Posterior cingulate gyrus (tissue), 11 donors: ENCODE measurements around the gene TBC1D10B.
A peak's percentile ranks its signal among the peaks of the same experiment; 100 is the strongest.
"Not testable (repeated sequence)": the region's sequence is repeated elsewhere in the genome, so short reads cannot be mapped to it uniquely, and the experiment has no call there.

Experiments used
- DNase-seq, 10 donors: peaks; one replicate each; pipeline versions ENCODE4 v3.0.0 to v3.0.0-alpha.2; 2020 to 2021; ENCODE audit warnings: mixed read lengths in 3 of 10
- intact Hi-C: fragments of 100-400 bp; cut with DNase I; formaldehyde crosslinking; loops from one replicate; pipeline ENCODE4 v1.15.1; 2023

The TBC1D10B gene

DNA sequence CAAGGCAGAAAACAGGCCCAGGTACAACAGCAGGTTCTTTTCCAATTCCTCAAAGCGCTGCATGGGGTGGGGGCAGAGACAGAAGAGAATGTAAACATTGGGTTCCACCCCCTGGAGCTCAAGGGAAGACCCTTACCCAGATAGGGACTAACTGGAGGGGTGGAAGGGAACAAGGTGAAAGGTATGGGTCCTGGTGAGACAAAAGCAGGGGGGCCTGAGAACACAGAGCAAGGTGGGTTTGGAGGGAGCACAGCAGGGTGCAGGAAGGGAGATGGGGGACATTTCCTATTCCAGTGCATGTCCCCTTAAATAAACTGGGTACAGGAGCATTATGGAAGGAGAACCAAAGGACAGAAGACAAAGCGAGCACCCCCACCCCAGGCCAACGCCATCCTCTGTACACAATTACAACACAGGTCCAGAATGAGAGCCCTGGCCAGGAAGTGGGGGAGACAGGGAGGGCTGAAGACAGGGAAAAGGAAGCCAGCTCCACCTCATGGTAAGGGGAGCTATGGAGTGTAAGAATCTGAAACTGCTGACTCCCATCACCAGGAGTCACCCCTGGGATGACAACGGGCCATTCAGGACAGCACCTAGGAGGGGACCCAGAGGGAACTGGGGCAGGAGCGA, 13.1 kb downstream of the TBC1D10B start:
- intact Hi-C loops: no loop called here
- peak in 2 of 10 donors; percentile 22 to 33 for DNase-seq

DNA sequence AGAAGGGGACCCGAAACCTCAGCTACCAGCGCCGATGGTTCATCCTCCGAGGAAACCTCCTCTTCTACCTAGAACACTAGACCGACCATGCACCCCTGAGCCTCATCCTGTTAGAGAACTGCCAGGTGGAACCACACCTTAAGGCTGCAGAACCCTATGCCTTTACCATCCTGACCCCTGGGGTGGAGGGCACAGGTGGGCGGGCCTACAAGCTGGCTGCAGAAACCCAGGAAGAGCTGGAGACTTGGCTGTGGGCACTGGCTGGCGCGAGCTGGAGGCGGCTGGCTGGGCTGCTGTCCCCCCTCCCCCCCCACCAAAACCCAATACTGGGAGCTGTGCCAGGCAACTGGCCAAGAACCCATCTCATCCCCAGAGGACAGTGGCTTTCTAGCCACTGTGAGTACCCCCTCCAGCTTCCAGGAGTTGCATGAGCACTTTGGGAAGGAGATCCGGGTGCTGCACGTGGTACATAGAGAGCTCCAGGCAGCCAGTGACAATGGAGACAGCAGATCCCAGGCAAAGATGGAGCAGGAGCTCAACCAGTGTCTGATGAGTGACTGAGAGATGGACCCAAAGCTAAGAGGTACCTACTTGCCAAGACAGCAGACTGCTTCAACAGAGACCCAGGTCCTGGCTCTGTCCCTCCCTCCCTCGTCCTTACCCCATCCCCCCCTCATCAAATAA, 13.8 kb downstream of the TBC1D10B start:
- DNase-seq: peak in 3 of 10 donors; percentile 43 to 68 (median 55)
- intact Hi-C loops: no loop called here

DNA sequence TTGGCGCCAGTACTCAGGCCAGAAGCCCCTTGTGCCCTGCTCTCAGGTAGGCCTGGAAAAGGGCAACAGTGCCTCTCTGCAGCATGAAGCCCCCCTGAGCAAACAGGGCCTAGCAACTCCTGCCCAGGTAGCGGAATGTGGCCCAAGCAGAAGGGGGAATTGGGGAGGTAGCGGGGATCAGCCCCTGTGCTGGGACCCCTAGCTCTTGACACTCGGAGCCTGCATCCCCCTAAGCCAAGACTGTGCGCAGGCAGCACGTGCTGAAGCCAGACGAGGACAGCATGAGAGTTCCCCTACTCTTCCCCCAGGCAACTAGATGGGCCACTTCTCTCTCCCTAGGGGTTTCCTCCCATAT, 14.4 kb downstream of the TBC1D10B start:
- intact Hi-C loops: no loop called here

DNA sequence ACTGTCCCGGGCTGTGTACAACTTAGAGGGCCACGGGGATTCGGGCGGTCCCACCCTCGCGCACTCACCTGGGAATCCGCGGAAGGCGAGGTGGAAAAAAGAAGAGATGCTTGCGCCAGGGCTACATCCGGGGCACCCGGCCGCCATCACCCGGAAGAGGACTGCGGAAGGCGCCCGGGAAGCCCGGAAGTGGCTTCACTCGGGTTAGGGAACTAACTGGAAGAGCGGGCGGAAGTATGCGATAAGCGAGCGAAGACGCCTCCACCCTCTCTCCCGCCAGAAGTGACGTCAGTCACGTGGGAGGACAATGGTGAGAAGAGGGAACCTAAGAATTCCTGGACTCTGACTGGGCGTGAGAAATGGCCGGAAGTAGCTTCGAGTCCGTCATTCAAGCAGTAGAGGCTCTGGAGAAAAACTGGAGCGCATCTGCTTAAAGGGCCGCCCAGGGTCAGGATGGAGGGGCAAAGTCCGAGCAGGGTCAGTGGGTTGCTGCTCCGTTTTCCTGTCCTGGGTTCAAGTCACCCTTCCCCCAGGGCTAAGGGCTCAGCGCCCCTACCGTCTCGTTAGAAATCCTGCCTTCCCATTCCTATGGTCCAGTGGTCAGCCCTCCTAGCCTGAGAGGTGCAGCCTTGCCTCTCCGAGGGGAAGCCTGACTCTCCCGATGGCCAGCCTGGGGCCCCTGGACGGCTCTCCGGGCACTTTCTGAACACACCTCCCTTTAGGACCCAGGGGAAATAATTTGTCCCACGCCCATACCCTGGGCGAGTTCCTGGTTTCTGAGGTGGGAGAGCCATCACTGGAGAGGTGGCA, 14.9 kb downstream of the TBC1D10B start, which contains the start of gene CD2BP2:
Gene CD2BP2 (minus strand): TSS at position 165 of the 810 bp plus-strand sequence. CDS start 627 bp downstream, outside the sequence.
- DNase-seq: peak; percentile 95 to 99 (median 96)
- intact Hi-C loops: no loop called here

More for the DNA sequence above, 14.4 kb downstream of the TBC1D10B start:
- DNase-seq: peak in 1 of 10 donors; percentile 62

DNA sequence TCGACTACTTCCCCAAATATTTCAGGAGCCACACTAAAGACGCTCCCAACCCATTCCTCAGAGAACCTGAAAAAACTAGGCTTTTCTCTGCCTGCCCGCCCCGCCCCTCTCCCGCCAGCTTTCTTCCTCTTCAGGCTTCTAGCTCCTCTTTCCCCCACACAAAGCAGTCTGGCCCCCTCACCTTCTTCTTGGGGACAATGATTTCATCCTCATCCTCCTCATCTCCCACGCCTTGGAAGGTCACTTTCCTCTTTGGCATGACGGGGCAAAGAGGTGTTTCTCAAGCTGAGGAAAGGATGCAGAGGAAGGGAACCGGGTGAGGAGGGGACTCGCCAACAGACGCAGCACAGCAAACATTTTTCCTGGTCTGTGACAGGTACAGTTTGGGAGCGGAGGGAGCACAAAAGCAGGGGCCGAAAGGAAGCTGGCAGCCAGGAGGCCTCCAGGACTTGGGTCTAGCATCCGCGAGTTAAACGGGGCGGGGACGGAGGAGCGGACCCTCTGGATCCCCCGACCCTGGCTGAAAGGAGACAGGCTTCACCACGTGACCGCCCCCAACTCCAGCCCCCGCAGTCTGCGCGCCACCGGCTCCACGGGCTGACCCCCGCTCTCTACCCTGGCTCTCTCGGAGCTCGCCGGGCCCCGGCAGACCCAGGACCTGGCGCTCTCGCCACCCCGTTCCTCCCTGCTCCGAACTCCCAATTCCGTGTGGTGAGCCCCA, 15.7 kb downstream of the TBC1D10B start:
- intact Hi-C loops: no loop called here
- peak in 3 of 10 donors; percentile 29 to 66 (median 45) for DNase-seq

DNA sequence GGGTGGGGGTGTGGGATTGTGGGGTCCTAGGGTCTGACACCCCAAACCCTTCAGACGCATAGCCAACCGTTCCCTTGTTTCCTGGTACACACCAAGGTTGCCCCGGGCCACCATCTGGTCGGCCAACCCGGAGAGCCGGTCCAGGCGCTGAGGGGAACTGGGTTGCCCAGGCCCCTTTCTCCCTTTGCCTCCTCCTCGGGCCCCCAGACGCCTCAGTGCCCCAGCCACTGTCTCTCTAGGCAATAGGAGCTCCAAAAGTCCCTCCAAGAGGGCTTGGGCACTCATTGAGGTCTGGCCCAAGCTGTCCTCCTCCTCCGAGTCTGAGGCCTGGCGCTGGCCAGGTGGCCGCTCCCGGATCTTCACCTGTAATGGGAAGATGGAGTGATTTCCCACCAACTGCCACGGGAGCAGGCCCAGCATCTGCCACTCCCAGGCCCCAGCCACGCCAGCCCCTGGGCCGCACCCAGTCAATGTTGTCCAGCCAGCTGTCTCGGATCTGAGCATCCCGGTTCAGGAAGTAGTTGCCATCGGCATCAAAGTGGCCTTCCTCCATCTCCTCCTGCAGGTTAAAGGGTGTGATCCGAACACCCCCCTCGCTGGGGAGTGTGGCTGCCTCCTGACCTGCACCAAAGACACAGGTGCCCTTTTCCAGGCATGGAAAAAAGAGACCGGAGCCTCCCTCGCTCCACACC, 16.7 kb downstream of the TBC1D10B start:
- intact Hi-C loops: no loop called here

DNA sequence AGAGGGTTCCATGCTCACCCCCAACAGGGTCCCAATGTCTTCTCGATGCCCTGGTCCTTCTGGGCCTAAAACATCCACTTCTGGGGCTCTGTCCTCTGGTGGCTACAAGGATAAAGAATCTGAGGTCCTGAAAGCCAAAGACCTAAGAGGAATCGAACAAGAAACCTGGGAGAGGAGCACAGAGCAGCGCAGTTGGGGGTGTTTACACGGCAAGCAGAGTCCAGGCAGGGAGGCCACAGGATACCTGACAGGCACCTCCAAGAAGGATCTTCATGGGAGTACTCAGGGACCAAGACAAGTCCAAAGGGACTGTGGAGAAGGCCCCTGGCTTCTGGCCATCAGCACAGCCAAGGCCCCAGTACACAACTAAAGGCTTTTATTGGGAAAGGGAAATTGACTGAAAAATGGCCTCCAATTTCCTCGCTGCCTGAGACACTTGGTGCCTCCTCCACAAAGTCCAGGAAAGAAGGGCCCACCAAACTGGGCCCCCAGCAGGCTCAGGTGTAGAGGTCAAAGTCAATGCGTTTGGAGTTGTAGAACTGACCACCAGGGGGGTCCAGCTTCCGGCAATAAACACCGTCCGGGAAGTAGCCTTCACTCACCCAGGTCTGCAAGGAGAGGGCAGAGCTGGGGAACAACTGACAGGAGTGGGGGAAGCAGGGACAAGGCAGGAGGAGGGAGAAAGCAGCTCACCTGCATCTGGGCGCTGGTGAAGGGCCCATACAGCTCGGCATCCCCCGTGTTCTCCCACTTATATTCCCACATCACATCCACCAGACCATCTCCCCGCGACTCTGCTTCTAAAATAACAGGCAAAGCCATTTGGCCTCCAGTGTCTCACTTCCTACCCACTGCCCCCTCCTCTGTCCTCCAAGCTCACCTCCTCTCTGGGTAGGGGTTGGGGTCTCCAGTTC, 17.5 kb downstream of the TBC1D10B start:
- intact Hi-C loops: no loop called here
- DNase-seq: peak in 3 of 10 donors; percentile 16 to 72 (median 33)

More for the DNA sequence above, 16.7 kb downstream of the TBC1D10B start:
- DNase-seq: peak in 3 of 10 donors; percentile 65 to 73 (median 67)

DNA sequence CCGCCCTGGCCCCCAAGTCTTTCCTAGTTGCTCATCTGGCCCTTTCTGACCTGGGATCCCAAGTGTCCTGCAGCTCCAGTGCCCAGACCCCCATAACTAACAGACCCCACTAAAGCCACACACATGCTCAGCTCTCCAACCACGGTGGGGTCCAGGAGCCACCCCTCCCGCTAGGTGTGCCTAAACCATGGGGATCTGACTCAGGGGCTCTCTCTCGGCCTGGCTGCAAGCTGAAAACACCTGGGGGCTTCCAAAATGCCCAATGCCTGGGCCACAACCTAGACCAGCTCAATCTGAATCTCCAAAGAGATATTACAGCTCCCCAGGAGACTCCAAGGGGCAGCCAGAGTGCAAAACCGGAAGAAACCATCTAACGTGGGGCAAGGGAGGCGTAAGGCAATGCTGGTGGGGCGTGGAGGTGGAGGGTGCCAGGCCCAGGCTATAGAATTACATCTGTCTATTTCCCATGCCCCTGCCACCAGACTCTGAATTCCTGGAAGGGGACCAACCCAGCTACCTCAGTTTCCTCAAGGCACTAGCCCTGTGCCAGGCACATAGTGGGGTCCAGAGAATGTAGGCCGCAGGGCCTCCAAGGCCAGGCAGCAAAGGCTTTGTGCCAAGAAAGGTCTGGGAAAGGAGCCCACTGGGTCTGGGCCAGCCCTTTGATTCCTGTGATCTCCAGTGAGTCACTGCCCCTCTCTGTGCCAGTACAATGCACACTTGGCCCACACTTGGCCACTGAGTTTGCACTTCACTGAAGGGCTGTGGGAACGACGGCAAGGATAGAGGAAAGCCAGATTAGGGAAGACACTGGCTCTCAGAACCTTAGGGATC, 18.5 kb downstream of the TBC1D10B start:
- intact Hi-C loops: no loop called here
- peak; percentile 67 to 95 (median 76) for DNase-seq

DNA sequence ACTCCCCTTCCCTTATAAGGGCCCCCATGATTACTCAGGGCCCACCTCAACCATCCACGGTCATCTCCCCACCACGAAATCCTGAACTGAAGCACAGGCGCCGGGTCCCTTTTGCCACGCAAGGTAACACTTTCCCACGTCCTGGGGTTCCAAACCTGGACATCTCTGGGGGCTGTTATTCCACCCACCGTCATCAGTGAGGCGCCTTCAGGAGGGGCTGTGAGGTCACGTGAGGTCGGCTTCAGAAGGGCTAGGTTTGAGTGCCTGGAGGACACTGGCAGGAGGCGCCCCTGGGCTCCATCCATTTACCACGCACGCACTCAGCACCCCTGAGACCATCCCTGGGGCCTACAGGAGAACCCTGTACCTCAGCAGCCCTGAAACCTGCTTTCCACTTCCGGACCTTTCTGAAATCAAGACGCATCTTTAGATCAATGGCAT, 19.3 kb downstream of the TBC1D10B start:
- peak in 3 of 10 donors; percentile 42 to 50 (median 48) for DNase-seq
- intact Hi-C loops: no loop called here

DNA sequence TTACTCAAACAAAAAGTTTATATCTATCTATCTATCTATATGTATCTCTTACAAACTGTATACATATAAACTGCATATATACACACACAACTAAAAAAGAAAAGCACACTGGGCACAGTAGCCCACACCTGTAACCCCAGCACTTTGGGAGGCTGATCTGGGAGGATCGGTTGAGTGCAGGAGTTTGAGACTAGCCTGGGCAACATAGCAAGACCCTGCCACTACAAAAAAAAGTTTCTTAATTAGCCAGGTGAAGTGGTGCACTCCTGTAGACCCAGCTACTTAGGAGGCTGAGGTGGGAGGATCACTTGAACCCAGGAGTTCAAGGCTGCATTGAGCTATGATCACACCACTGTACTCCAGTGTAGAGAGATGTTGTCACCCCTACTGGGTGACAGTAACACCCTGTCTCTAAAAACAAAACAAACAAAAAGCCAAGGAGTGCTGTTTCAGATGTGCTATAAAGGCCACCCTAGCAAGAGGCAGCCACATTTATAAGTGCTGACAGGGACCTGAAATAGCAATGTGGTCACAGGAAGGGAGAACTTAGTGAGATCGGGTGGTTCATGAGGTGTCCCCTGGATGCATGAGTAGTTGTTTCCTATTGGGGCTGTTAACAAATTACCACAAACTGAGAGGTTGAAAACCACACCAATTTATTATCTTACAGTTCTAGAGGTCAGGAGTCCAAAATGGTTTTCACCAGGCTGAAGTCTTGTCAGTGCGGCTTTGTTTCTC, 20.0 kb downstream of the TBC1D10B start:
- peak in 2 of 10 donors; percentile 6 to 7 for DNase-seq
- intact Hi-C loops: no loop called here

DNA sequence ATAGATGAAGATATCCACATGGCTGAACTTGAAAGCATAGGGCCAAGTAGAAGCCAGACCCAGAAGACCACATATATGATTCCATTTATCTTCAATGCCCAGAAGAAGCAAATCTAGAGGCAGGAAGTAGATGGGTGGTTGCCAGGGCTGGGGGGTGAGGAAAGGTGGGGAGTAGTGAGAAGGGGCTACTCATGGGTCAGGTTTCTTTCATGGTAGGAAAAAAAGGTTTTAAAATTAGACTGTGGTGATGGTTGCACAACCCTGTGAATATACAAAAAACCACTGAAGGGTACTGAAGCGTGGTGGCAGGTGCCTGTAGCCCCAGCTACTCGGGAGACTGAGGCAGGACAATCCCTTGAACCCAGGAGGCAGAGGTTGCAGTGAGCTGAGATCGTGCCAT, 20.6 kb downstream of the TBC1D10B start:
- intact Hi-C loops: loop anchor here (5.0 kb wide), 1 partner anchor 48 kb away; the partner anchor contains the start of gene ZNF48
- DNase-seq: peak in 2 of 10 donors; percentile 17 to 36

DNA sequence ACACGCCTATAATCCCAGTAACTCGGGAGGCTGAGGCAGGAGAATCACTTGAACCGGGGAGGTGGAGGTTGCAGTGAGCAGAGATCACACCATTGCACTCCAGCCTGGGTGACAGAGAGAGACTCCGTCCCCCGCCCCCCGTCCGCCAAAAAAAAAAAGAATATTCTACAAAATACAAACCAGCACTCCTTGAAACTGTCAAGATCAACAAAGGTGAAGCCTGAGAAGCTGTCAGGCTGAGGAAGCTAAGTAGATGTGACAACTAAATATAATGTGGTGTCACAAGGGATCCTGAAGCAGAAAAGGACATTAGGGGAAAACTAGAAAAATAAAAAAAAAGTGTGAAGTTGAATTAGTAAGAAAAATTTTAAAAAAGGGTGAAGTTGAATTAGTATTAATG, 21.4 kb downstream of the TBC1D10B start:
- DNase-seq: peak in 1 of 10 donors; percentile 19
- intact Hi-C loops: loop anchor here (5.0 kb wide), 1 partner anchor 48 kb away; the partner anchor contains the start of gene ZNF48

DNA sequence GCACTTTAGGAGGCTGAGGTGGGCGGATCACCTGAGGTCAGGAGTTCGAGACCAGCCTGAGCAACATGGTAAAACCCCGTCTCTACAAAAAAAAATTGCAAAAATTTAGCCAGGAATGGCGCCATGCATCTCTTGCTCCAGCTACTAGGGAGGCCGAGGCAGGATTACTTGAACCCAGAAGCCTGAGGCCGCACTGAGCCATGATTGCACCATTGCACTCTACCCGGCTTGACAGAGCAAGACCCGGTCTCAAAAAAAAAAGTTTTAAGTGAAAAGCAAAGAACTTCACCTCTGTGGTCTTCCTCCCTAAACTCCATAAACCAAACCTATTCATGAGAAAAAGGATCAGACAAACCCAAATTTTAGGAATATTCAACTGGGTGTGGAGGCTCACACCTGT, 22.2 kb downstream of the TBC1D10B start:
- intact Hi-C loops: loop anchor here (5.0 kb wide), 1 partner anchor 49 kb away; the partner anchor contains the start of gene ZNF48
- peak in 1 of 10 donors; percentile 8 for DNase-seq

DNA sequence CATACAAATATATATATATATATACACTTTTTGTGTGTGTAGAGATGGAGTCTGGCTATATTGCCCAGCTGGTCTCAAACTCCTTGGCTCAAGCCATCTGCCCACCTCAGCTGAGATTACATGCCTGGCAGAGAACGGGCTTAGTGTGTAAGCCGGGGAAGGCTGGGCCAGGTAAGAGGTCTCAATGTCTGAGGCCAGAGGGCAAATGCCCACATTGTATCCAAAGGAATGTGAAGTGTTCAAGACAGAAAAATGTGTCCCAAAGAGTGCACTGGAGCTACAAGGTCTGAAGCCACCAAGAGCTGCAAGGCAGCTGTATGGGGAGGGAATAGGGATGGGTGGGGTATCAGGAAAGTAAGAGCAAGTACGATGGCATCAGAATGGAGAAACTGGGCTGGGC, 24.0 kb downstream of the TBC1D10B start:
- peak in 1 of 10 donors; percentile 7 for DNase-seq
- intact Hi-C loops: loop anchor here (5.0 kb wide), 1 partner anchor 51 kb away; the partner anchor contains the start of gene ZNF48

DNA sequence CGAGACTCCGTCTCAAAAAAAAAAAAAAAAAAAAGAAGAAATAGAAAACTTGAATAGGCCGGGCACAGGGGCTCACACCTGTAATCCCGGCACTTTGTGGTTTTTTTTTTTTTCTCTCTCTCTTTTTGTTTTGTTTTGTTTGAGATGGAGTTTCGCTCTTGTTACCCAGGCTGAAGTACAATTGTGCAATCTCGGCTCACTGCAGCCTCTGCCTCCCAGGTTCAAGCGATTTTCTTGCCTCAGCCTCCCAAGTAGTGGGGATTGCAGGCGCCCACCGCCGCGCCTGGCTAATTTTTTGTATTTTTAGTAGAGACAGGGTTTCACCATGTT, 26.8 kb downstream of the TBC1D10B start:
- peak in 1 of 10 donors; percentile 34 for DNase-seq
- intact Hi-C loops: not testable (repeated sequence)

DNA sequence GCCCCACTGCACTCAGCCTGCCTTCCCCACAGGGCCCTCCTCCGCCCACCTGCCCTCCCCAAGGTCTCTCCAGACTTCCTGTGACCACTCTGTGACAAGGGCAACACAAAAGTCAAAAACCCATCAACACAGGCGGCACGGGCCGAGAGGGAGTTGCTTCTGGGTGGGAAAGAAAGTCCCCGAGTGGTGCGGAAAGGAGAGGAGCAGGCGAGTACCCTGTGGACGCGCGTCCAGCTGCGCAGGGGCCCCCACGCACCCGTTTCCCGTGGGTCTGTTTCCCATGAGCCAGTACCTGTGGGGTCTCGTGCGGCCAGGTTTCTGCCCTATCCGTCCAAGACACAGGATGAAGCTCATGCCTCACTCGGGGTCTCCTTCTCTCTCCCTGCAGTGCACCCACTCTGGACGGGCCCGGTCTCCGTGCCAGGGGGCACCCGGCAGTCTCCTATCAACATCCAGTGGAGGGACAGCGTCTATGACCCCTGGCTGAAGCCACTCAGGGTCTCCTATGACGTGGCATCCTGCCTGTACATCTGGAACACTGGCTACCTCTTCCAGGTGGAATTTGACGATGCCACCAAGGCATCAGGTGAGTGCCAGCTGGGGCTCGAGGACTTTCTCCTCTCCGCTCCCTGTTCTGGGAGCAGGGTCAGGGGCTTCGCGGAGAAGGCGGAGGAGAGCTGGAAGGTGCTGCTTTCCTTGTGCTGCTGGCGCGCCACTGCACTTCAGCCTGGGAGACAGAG, 27.4 kb downstream of the TBC1D10B start:
- intact Hi-C loops: no loop called here
- DNase-seq: peak in 1 of 10 donors; percentile 52
